ENCODE data around the gene BSG.

DNA sequence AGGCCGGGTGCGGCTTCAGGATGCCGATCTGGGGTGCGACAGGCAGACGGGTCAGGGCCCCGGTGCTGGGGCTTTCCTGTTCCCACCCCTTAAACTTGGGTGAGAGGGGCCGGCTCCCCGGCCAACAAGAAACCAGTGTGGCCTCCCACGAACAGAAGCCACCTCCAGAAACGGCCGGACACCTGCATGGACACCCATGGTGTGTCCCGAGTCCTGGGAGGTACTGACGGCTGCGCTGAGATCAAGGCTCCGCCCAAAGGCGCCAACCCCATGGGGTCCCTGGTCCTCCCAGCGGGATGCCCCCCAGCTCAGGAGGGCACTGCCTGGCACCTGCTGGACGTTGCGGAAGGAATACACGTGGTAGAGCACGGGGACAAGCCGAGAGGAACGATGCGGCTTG lies 49.4 kb downstream of the BSG start:
- TF ChIP-seq, protein P1, sequence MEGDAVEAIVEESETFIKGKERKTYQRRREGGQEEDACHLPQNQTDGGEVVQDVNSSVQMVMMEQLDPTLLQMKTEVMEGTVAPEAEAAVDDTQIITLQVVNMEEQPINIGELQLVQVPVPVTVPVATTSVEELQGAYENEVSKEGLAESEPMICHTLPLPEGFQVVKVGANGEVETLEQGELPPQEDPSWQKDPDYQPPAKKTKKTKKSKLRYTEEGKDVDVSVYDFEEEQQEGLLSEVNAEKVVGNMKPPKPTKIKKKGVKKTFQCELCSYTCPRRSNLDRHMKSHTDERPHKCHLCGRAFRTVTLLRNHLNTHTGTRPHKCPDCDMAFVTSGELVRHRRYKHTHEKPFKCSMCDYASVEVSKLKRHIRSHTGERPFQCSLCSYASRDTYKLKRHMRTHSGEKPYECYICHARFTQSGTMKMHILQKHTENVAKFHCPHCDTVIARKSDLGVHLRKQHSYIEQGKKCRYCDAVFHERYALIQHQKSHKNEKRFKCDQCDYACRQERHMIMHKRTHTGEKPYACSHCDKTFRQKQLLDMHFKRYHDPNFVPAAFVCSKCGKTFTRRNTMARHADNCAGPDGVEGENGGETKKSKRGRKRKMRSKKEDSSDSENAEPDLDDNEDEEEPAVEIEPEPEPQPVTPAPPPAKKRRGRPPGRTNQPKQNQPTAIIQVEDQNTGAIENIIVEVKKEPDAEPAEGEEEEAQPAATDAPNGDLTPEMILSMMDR (IDR thresholded peaks at IDR 0.05), result no peak
- TF ChIP-seq EP300 (IDR thresholded peaks at IDR 0.05) (no peak), POLR2A (IDR thresholded peaks at IDR 0.05) (no peak)

Data from ovary (tissue), 3 donors.